Activated CD4-positive, alpha-beta T cell treated with anti-CD3 and anti-CD28 coated beads for 36 hours (primary cell): Measurements from ENCODE around the gene PRPS2. TPM values are rescaled to one million over a fixed set of nuclear protein-coding genes. Genes with fewer than 3 reads are reported as not detected.

Experiments used
- ATAC-seq: fragments of 200-7000 bp; cut with Tn5 transposase; one replicate; pipeline ENCODE4 v1.10.0; 2021; ENCODE audit warnings: mild to moderate bottlenecking, moderate library complexity
- CTCF ChIA-PET: fragments of 350-600 bp; sonication (Branson Sonifier 250); formaldehyde crosslinking; loops from one replicate; lab custom pipeline; 2021; ENCODE audit warnings: antibody characterized with exemption; lab: Charles Lee
- POLR2A ChIA-PET: fragments of 350-600 bp; sonication (Branson Sonifier 250); formaldehyde crosslinking; loops from one replicate; lab custom pipeline; 2021; ENCODE audit warnings: antibody characterized with exemption, inconsistent platforms; lab: Charles Lee
- DNase-seq: peaks from one replicate; pipeline ENCODE4 v3.0.0-alpha.2; 2020
- H3K27ac Mint-ChIP-seq: one replicate; pipeline ENCODE4 v1.8.0; 2021; ENCODE audit warnings: mixed read lengths
- H3K27me3 Mint-ChIP-seq: one replicate; pipeline ENCODE4 v1.8.0; 2021; ENCODE audit warnings: mixed read lengths
- H3K36me3 Mint-ChIP-seq: one replicate; pipeline ENCODE4 v1.8.0; 2021; ENCODE audit warnings: low read depth, mixed read lengths
- H3K4me1 Mint-ChIP-seq: one replicate; pipeline ENCODE4 v1.8.0; 2021; ENCODE audit warnings: mixed read lengths
- H3K4me3 Mint-ChIP-seq: one replicate; pipeline ENCODE4 v1.8.0; 2021; ENCODE audit warnings: mild to moderate bottlenecking, moderate library complexity, mixed read lengths
- H3K9me3 Mint-ChIP-seq: one replicate; pipeline ENCODE4 v1.8.0; 2021; ENCODE audit warnings: low read depth, mixed read lengths
- intact Hi-C, 2 experiments: fragments of 100-400 bp; cut with DNase I in 1 of 2; cut with micrococcal nuclease in 1 of 2; formaldehyde crosslinking; loops; one replicate each; pipeline versions ENCODE4 v1.14.2 to v1.15.1; 2022 to 2024; cut with DNase I, micrococcal nuclease
- total RNA-seq, 2 experiments: library from RNA; stranded (reverse); gene quantifications; one replicate each; pipeline ENCODE4 v1.2.3, GENCODE V29; 2021

Gene PRPS2
- 100 to 1,000 TPM; 110 to 116 TPM for total RNA-seq

GRCh38 chrX:12791257-12792228, at the start of gene PRPS2:
Gene PRPS2, plus strand, starts transcription at chrX:12791412. Its CDS starts 86 bp downstream, at chrX:12791498.
- Mint-ChIP-seq H3K4me1 (peaks cover 37% of the 10 kb centered on the region), H3K36me3 (peaks cover 24% of the 10 kb centered on the region), H3K9me3 (no peaks in the 10 kb centered on the region), H3K27ac (peak within 1 kb of the TSS; percentile 80), H3K27me3 (no peaks in the 10 kb centered on the region), H3K4me3 (peak within 1 kb of the TSS; percentile 79)
- intact Hi-C loops: no loop called here
- CTCF ChIA-PET: interaction anchor here (1.0 to 3.0 kb wide), 5 partner anchors 20 to 155 kb away, joined by 3 to 14 read pairs (median 5); no protein-coding TSS in a partner anchor
- peak; percentile 93 for ATAC-seq
- peak; percentile 83 for DNase-seq
- POLR2A ChIA-PET: interaction anchor here (0.5 to 1.0 kb wide), 3 partner anchors 10 to 1190 kb away, joined by 3 to 4 read pairs (median 3); no protein-coding TSS in a partner anchor

DNA sequence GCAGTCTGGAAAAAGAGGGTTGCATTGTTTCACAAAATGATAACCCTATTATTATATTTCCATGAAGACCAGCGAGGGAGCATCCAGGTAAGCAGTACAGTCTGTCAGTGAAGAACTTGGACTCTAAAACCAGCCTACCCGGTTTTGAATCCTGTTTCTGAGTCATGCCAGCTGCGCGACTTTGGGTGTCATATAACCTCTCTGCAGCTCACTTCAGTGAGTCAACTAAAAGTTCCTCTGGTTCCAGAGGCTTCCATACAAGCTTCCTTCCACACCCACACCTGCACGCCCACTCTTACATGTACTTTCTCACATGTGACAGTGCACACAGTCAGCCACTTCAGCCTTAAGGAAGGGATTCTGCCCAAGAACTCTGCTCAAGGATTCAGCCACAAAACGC, 49.8 kb upstream of the PRPS2 start:
- intact Hi-C loops: no loop called here
- Mint-ChIP-seq H3K4me3 (no peak overlapping the region), H3K9me3 (no peaks in the 10 kb centered on the region), H3K36me3 (no peaks in the 10 kb centered on the region), H3K27me3 (peaks cover 2% of the 10 kb centered on the region), H3K4me1 (no peaks in the 10 kb centered on the region), H3K27ac (no peak overlapping the region)
- ChIA-PET POLR2A (no interaction called here), CTCF (no interaction called here)
- no peak for ATAC-seq
- no peak for DNase-seq

- POLR2A ChIA-PET: no interaction called here
- ATAC-seq (no peak), DNase-seq (no peak)
- CTCF ChIA-PET: no interaction called here
- no peak overlapping the region for H3K27ac Mint-ChIP-seq
- H3K27me3 Mint-ChIP-seq: no peaks in the 10 kb centered on the region
- H3K36me3 Mint-ChIP-seq: no peaks in the 10 kb centered on the region
- no peak overlapping the region for H3K4me3 Mint-ChIP-seq
- intact Hi-C loops: no loop called here
- no peaks in the 10 kb centered on the region for H3K9me3 Mint-ChIP-seq
- no peaks in the 10 kb centered on the region for H3K4me1 Mint-ChIP-seq
Observed at GRCh38 chrX:12747433-12747832, 43.8 kb upstream of the PRPS2 start.

DNA sequence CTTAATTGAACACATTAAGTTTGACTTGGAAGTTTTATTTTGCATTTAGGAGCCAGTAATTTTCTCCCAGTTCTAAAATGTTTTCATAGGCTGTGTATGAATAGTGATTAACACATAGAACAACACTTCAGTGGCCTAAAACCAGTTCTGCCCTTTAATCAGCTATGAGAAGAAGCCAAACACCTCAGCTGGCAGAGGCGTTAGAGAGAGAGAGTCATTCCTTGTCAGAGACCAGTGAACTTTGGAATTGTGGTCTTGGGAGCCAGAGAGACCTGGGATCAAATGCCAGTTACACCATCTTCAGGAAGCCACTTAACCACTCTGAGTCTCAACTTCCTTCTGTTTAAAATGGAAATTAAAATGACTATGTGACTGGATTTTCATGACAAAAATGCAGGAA, 39.3 kb upstream of the PRPS2 start:
- no peaks in the 10 kb centered on the region for H3K36me3 Mint-ChIP-seq
- ATAC-seq: no peak
- ChIA-PET CTCF (interaction anchor here (0.7 to 1.6 kb wide), 2 partner anchors 19 to 25 kb away, joined by 3 to 9 read pairs; no protein-coding TSS in a partner anchor), POLR2A (no interaction called here)
- no peak overlapping the region for H3K27ac Mint-ChIP-seq
- intact Hi-C loops: no loop called here
- H3K4me3 Mint-ChIP-seq: no peak overlapping the region
- H3K9me3 Mint-ChIP-seq: no peaks in the 10 kb centered on the region
- H3K27me3 Mint-ChIP-seq: peaks cover 2% of the 10 kb centered on the region
- DNase-seq: no peak
- H3K4me1 Mint-ChIP-seq: no peaks in the 10 kb centered on the region

DNA sequence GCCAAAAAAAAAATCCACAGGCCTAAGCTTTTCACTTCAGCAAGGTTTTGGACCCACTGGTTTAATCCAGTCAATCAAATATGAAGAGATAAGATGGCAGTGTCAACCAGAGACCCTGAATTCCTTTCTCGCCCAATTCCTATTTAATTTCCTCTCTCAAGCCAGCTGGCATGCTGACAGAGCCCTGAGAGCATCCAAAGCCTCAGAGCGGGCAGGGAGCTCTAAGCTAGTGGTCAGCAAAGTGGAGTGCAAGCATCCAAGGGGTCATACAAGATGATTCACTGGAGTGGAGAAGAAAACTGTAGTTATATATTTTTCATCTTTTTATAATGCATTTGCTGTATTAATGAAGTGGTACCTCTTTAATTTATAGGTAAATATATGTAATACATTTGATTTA, 37.8 kb upstream of the PRPS2 start:
- H3K36me3 Mint-ChIP-seq: no peaks in the 10 kb centered on the region
- H3K9me3 Mint-ChIP-seq: no peaks in the 10 kb centered on the region
- H3K27ac Mint-ChIP-seq: no peak overlapping the region
- H3K27me3 Mint-ChIP-seq: peaks cover 6% of the 10 kb centered on the region
- POLR2A ChIA-PET: no interaction called here
- DNase-seq (no peak), ATAC-seq (no peak)
- CTCF ChIA-PET: no interaction called here
- intact Hi-C loops: no loop called here
- no peaks in the 10 kb centered on the region for H3K4me1 Mint-ChIP-seq
- H3K4me3 Mint-ChIP-seq: no peak overlapping the region

GRCh38 chrX:12758291-12758690, 32.9 kb upstream of the PRPS2 start:
- H3K36me3 Mint-ChIP-seq: no peaks in the 10 kb centered on the region
- no peak overlapping the region for H3K4me3 Mint-ChIP-seq
- ATAC-seq: no peak
- no peaks in the 10 kb centered on the region for H3K4me1 Mint-ChIP-seq
- no peak overlapping the region for H3K27ac Mint-ChIP-seq
- ChIA-PET POLR2A (no interaction called here), CTCF (interaction anchor here (0.7 to 1.1 kb wide), 2 partner anchors 12 to 1215 kb away, joined by 3 to 4 read pairs; no protein-coding TSS in a partner anchor)
- H3K9me3 Mint-ChIP-seq: no peaks in the 10 kb centered on the region
- H3K27me3 Mint-ChIP-seq: peaks cover 12% of the 10 kb centered on the region
- no peak for DNase-seq
- intact Hi-C loops: no loop called here

- Mint-ChIP-seq H3K27me3 (peaks cover 4% of the 10 kb centered on the region), H3K9me3 (no peaks in the 10 kb centered on the region), H3K27ac (no peak overlapping the region), H3K36me3 (no peaks in the 10 kb centered on the region), H3K4me3 (no peak overlapping the region), H3K4me1 (peaks cover 8% of the 10 kb centered on the region)
- ChIA-PET POLR2A (no interaction called here), CTCF (interaction anchor here (1.0 kb wide), 1 partner anchor 952 kb away, joined by 3 read pairs; no protein-coding TSS in a partner anchor)
- intact Hi-C loops: no loop called here
- no peak for DNase-seq
- no peak for ATAC-seq
Observed at GRCh38 chrX:12767856-12768255, 23.4 kb upstream of the PRPS2 start.

DNA sequence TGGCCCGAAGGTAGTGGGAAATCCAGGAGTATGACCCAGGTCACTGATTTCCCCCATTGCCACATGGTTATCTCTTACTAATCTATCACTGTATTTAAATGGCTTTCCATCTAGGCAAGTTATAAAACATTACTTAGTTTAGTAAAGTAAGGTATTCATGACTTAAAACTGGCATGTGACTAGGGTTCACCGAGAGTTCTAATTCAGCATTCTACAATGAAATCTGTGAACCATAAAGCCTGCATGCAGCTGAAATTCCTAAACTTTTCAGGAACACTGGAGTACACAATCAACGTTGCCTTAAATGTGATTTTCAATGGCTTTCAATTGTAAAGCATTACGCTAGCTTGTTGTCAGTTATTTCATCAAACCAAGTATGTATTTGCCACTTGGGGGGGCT, 22.7 kb upstream of the PRPS2 start:
- intact Hi-C loops: no loop called here
- peaks cover 5% of the 10 kb centered on the region for H3K27me3 Mint-ChIP-seq
- no peaks in the 10 kb centered on the region for H3K36me3 Mint-ChIP-seq
- no peak overlapping the region for H3K27ac Mint-ChIP-seq
- POLR2A ChIA-PET: no interaction called here
- ATAC-seq: no peak
- peaks cover 8% of the 10 kb centered on the region for H3K4me1 Mint-ChIP-seq
- no peaks in the 10 kb centered on the region for H3K9me3 Mint-ChIP-seq
- CTCF ChIA-PET: interaction anchor here (1.0 kb wide), 1 partner anchor 953 kb away, joined by 3 read pairs; no protein-coding TSS in a partner anchor
- no peak for DNase-seq
- H3K4me3 Mint-ChIP-seq: no peak overlapping the region

DNA sequence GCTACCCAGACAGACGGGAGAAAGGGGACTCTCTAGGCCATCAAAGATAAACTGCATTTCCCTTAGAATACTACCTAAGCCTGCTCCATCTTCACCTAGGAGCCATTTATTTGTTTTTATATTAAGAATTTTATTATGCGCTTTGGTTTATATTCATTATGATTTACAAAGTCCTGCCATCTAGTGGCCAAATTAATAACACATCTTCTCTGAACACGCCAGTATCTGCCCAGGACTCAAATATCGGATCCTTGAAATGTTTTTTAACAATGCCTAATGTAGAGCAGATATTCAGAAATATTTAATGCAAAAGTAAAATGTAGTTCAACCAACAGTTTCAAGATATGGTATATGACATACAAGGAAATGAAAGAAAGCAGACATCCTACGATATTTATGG, 20.8 kb upstream of the PRPS2 start:
- POLR2A ChIA-PET: no interaction called here

GRCh38 chrX:12771445-12772069, 19.7 kb upstream of the PRPS2 start:
- ChIA-PET CTCF (interaction anchor here (0.6 to 3.1 kb wide), 20 partner anchors 9 to 781 kb away, joined by 3 to 23 read pairs (median 4); no protein-coding TSS in a partner anchor), POLR2A (no interaction called here)
- intact Hi-C loops: loop anchor here in 1 of 2 experiments (2.0 to 5.0 kb wide), 5 partner anchors 69 to 1239 kb away; no protein-coding TSS in a partner anchor
- Mint-ChIP-seq H3K27me3 (peaks cover 5% of the 10 kb centered on the region), H3K9me3 (no peaks in the 10 kb centered on the region), H3K36me3 (no peaks in the 10 kb centered on the region), H3K4me1 (peaks cover 8% of the 10 kb centered on the region), H3K4me3 (no peak overlapping the region), H3K27ac (no peak overlapping the region)
- DNase-seq (peak; percentile 85), ATAC-seq (peak; percentile 100)

More for the DNA sequence above, 20.8 kb upstream of the PRPS2 start:
- H3K4me3 Mint-ChIP-seq: no peak overlapping the region
- H3K9me3 Mint-ChIP-seq: no peaks in the 10 kb centered on the region
- intact Hi-C loops: loop anchor here in 1 of 2 experiments (2.0 to 5.0 kb wide), 5 partner anchors 68 to 1238 kb away; no protein-coding TSS in a partner anchor
- peaks cover 5% of the 10 kb centered on the region for H3K27me3 Mint-ChIP-seq
- peak; percentile 28 for ATAC-seq
- peaks cover 8% of the 10 kb centered on the region for H3K4me1 Mint-ChIP-seq
- CTCF ChIA-PET: interaction anchor here (0.9 to 3.1 kb wide), 9 partner anchors 10 to 130 kb away, joined by 3 to 23 read pairs (median 4); partner anchors contain the start of gene PRPS2
- DNase-seq: no peak
- H3K36me3 Mint-ChIP-seq: no peaks in the 10 kb centered on the region
- H3K27ac Mint-ChIP-seq: no peak overlapping the region

DNA sequence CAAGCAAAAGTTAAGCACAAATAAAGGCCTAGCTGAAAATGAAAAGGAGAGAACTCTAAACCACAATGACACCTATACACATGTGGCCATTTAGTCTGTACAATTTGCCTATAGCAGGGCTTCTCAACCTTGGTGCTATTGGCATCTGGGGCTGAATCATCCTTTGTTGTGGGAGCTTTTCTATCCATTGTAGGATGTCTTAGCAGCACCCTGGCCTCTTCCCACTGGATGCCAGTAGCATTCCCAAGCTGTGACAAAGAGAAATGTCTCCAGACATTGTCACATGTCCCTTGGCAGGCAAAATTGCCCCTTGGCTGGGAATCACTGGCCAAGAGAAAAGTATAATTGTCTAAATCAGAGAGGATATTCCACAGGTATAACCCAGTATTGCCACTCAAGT, 13.5 kb upstream of the PRPS2 start:
- no peaks in the 10 kb centered on the region for H3K9me3 Mint-ChIP-seq
- no peak for DNase-seq
- ATAC-seq: no peak
- intact Hi-C loops: no loop called here
- CTCF ChIA-PET: interaction anchor here (1.6 kb wide), 1 partner anchor 8 kb away, joined by 4 read pairs; no protein-coding TSS in a partner anchor
- POLR2A ChIA-PET: no interaction called here
- H3K4me1 Mint-ChIP-seq: no peaks in the 10 kb centered on the region
- no peak overlapping the region for H3K4me3 Mint-ChIP-seq
- H3K36me3 Mint-ChIP-seq: no peaks in the 10 kb centered on the region
- no peak overlapping the region for H3K27ac Mint-ChIP-seq
- peaks cover 2% of the 10 kb centered on the region for H3K27me3 Mint-ChIP-seq
